Measurements from ENCODE around the gene STBD1.
"Not testable (repeated sequence)": the region's sequence is repeated elsewhere in the genome, so short reads cannot be mapped to it uniquely, and the experiment has no call there.

Gene STBD1

GRCh38 chr4:76342803-76343202 is 36.3 kb downstream of the STBD1 start:
- Histone ChIP-seq H3K4me1 (ENCODE audit: control insufficient read depth, insufficient read depth, low read depth, low read length) (no peaks in the 10 kb centered on the region), H3K36me3 (ENCODE audit: control insufficient read depth in 1 of 2, insufficient read depth in 2 of 2, low read depth in 1 of 2, low read length in 2 of 2) (no peaks in the 10 kb centered on the region), H3K23ac (ENCODE audit: low read length in 2 of 2) (no peak overlapping the region), H3K9ac (ENCODE audit: low read length) (no peak overlapping the region), H2AK5ac (ENCODE audit: low read length, severe bottlenecking) (no peak overlapping the region), H3K27me3 (ENCODE audit: control insufficient read depth in 1 of 2, insufficient read depth in 1 of 2, low read length in 2 of 2) (no peaks in the 10 kb centered on the region), H2AFZ (ENCODE audit: low read depth, low read length) (no peak overlapping the region), H4K8ac (ENCODE audit: low read length) (no peak overlapping the region), H3K4ac (ENCODE audit: low read depth in 1 of 2, low read length in 2 of 2) (no peak overlapping the region), H2BK5ac (ENCODE audit: low read depth, low read length, poor library complexity, severe bottlenecking) (no peak overlapping the region), H2BK15ac (ENCODE audit: low read depth, poor library complexity, severe bottlenecking) (no peak overlapping the region), H3K9me3 (ENCODE audit: control insufficient read depth, low read length) (peaks cover 5% of the 10 kb centered on the region), H3K14ac (ENCODE audit: low read length in 2 of 2) (no peak overlapping the region), H3K4me2 (ENCODE audit: low read length, poor library complexity, severe bottlenecking) (no peak overlapping the region), H3K79me1 (replicated peaks; ENCODE audit: low read length, poor library complexity, severe bottlenecking) (no peaks in the 10 kb centered on the region), H2BK120ac (ENCODE audit: low read depth, low read length) (no peak overlapping the region), H3K4me3 (ENCODE audit: insufficient read depth in 1 of 2, low read depth in 1 of 2, low read length in 2 of 2) (no peak overlapping the region), H4K91ac (ENCODE audit: low read length) (no peak overlapping the region), H3K18ac (ENCODE audit: low read depth in 1 of 2, low read length in 2 of 2) (no peak overlapping the region), H3K27ac (ENCODE audit: low read length, poor library complexity, severe bottlenecking) (no peak overlapping the region), H2BK12ac (ENCODE audit: low read length in 2 of 2) (no peak overlapping the region)
- DNase-seq = no peak
- 73% methylated on average over 2 of the region's 2 CpGs for WGBS

GRCh38 chr4:76354517-76355473 is 48.3 kb downstream of the STBD1 start:
- no peak overlapping the region for H4K8ac ChIP-seq (ENCODE audit: low read length)
- no peak overlapping the region for H2BK120ac ChIP-seq (ENCODE audit: low read depth, low read length)
- whole genome bisulfite sequencing = 76% methylated on average over 8 of the region's 9 CpGs
- no peak overlapping the region for H2AK5ac ChIP-seq (ENCODE audit: low read length, severe bottlenecking)
- H2BK5ac ChIP-seq (ENCODE audit: low read depth, low read length, poor library complexity, severe bottlenecking) = no peak overlapping the region
- H3K4ac ChIP-seq (ENCODE audit: low read depth in 1 of 2, low read length in 2 of 2) = no peak overlapping the region
- H4K91ac ChIP-seq (ENCODE audit: low read length) = no peak overlapping the region
- H3K4me2 ChIP-seq (ENCODE audit: low read length, poor library complexity, severe bottlenecking) = no peak overlapping the region
- no peak overlapping the region for H3K23ac ChIP-seq (ENCODE audit: low read length in 2 of 2)
- peaks cover 6% of the 10 kb centered on the region for H3K9me3 ChIP-seq (ENCODE audit: control insufficient read depth, low read length)
- H3K14ac ChIP-seq (ENCODE audit: low read length in 2 of 2) = no peak overlapping the region
- H3K36me3 ChIP-seq (ENCODE audit: control insufficient read depth in 1 of 2, insufficient read depth in 2 of 2, low read depth in 1 of 2, low read length in 2 of 2) = no peaks in the 10 kb centered on the region
- no peaks in the 10 kb centered on the region for H3K4me1 ChIP-seq (ENCODE audit: control insufficient read depth, insufficient read depth, low read depth, low read length)
- no peaks in the 10 kb centered on the region for H3K27me3 ChIP-seq (ENCODE audit: control insufficient read depth in 1 of 2, insufficient read depth in 1 of 2, low read length in 2 of 2)
- no peak overlapping the region for H2BK15ac ChIP-seq (ENCODE audit: low read depth, poor library complexity, severe bottlenecking)
- H2BK12ac ChIP-seq (ENCODE audit: low read length in 2 of 2) = no peak overlapping the region
- H3K79me1 ChIP-seq (replicated peaks; ENCODE audit: low read length, poor library complexity, severe bottlenecking) = no peaks in the 10 kb centered on the region
- no peak overlapping the region for H2AFZ ChIP-seq (ENCODE audit: low read depth, low read length)
- H3K9ac ChIP-seq (ENCODE audit: low read length) = no peak overlapping the region
- DNase-seq = no peak
- H3K4me3 ChIP-seq (ENCODE audit: insufficient read depth in 1 of 2, low read depth in 1 of 2, low read length in 2 of 2) = no peak overlapping the region
- no peak overlapping the region for H3K18ac ChIP-seq (ENCODE audit: low read depth in 1 of 2, low read length in 2 of 2)
- no peak overlapping the region for H3K27ac ChIP-seq (ENCODE audit: low read length, poor library complexity, severe bottlenecking)

- Histone ChIP-seq H4K91ac (ENCODE audit: low read length) (no peak overlapping the region), H2BK15ac (ENCODE audit: low read depth, poor library complexity, severe bottlenecking) (no peak overlapping the region), H3K14ac (ENCODE audit: low read length in 2 of 2) (no peak overlapping the region), H3K4me1 (ENCODE audit: control insufficient read depth, insufficient read depth, low read depth, low read length) (no peaks in the 10 kb centered on the region), H3K79me1 (replicated peaks; ENCODE audit: low read length, poor library complexity, severe bottlenecking) (no peaks in the 10 kb centered on the region), H4K8ac (ENCODE audit: low read length) (no peak overlapping the region), H3K4me3 (ENCODE audit: insufficient read depth in 1 of 2, low read depth in 1 of 2, low read length in 2 of 2) (no peak overlapping the region), H3K9ac (ENCODE audit: low read length) (no peak overlapping the region), H2BK12ac (ENCODE audit: low read length in 2 of 2) (no peak overlapping the region), H3K4me2 (ENCODE audit: low read length, poor library complexity, severe bottlenecking) (no peak overlapping the region), H3K18ac (ENCODE audit: low read depth in 1 of 2, low read length in 2 of 2) (no peak overlapping the region), H3K27me3 (ENCODE audit: control insufficient read depth in 1 of 2, insufficient read depth in 1 of 2, low read length in 2 of 2) (no peaks in the 10 kb centered on the region), H2AK5ac (ENCODE audit: low read length, severe bottlenecking) (no peak overlapping the region), H3K36me3 (ENCODE audit: control insufficient read depth in 1 of 2, insufficient read depth in 2 of 2, low read depth in 1 of 2, low read length in 2 of 2) (no peaks in the 10 kb centered on the region), H3K4ac (ENCODE audit: low read depth in 1 of 2, low read length in 2 of 2) (no peak overlapping the region), H3K9me3 (ENCODE audit: control insufficient read depth, low read length) (peaks cover 9% of the 10 kb centered on the region), H2BK5ac (ENCODE audit: low read depth, low read length, poor library complexity, severe bottlenecking) (no peak overlapping the region), H2BK120ac (ENCODE audit: low read depth, low read length) (no peak overlapping the region), H3K23ac (ENCODE audit: low read length in 2 of 2) (no peak overlapping the region), H3K27ac (ENCODE audit: low read length, poor library complexity, severe bottlenecking) (no peak overlapping the region), H2AFZ (ENCODE audit: low read depth, low read length) (no peak overlapping the region)
- 60% methylated on average over 2 of the region's 2 CpGs for WGBS
- no peak for DNase-seq
Measured at GRCh38 chr4:76357981-76358380, 51.4 kb downstream of the STBD1 start.

DNA sequence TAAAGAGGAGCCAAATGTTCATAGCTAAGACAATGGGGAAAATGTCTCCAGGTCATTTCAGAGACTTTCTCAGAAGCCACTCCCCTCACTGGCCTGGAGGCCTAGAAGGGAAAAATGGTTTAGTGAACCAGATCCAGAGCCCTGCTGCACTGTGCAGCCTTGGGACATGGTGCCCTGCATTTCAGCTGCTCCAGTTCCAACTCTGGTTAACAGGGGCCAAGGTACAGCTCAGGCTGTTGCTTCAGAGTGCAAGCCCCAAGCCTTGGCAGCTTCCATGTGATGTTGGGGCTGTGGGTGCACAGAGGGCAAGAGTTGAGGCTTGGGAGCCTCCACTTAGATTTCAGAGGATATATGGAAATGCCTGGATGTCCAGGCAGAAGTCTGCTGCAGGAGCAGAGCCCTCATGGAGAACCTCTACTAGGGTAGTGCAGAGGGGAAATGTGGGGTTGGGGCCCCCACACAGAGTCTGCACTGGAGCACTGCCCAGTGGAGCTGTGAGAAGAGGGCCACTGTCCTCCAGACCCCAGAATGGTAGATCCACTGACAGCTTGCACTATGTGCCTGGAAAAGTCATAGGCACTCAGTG is 53.4 kb downstream of the STBD1 start:
- not testable (repeated sequence) for DNase-seq; H3K27me3 ChIP-seq (ENCODE audit: control insufficient read depth in 1 of 2, insufficient read depth in 1 of 2, low read length in 2 of 2); H2AFZ ChIP-seq (ENCODE audit: low read depth, low read length); H2BK5ac ChIP-seq (ENCODE audit: low read depth, low read length, poor library complexity, severe bottlenecking); H3K79me1 ChIP-seq (replicated peaks; ENCODE audit: low read length, poor library complexity, severe bottlenecking); H3K9me3 ChIP-seq (ENCODE audit: control insufficient read depth, low read length); H3K27ac ChIP-seq (ENCODE audit: low read length, poor library complexity, severe bottlenecking); H4K8ac ChIP-seq (ENCODE audit: low read length); H2BK120ac ChIP-seq (ENCODE audit: low read depth, low read length); H2AK5ac ChIP-seq (ENCODE audit: low read length, severe bottlenecking); H3K4me2 ChIP-seq (ENCODE audit: low read length, poor library complexity, severe bottlenecking); H3K4me1 ChIP-seq (ENCODE audit: control insufficient read depth, insufficient read depth, low read depth, low read length); H3K18ac ChIP-seq (ENCODE audit: low read depth in 1 of 2, low read length in 2 of 2); H3K4ac ChIP-seq (ENCODE audit: low read depth in 1 of 2, low read length in 2 of 2); H2BK15ac ChIP-seq (ENCODE audit: low read depth, poor library complexity, severe bottlenecking); H3K23ac ChIP-seq (ENCODE audit: low read length in 2 of 2); H3K9ac ChIP-seq (ENCODE audit: low read length); H3K4me3 ChIP-seq (ENCODE audit: insufficient read depth in 1 of 2, low read depth in 1 of 2, low read length in 2 of 2); H3K14ac ChIP-seq (ENCODE audit: low read length in 2 of 2); H2BK12ac ChIP-seq (ENCODE audit: low read length in 2 of 2); H4K91ac ChIP-seq (ENCODE audit: low read length); H3K36me3 ChIP-seq (ENCODE audit: control insufficient read depth in 1 of 2, insufficient read depth in 2 of 2, low read depth in 1 of 2, low read length in 2 of 2)

Data from mesenchymal stem cell (in vitro differentiated cells and primary cell).